ENCODE data around the gene CNTFR.

Gene CNTFR

GRCh38 chr9:34522091-34522887 is 67.2 kb downstream of the CNTFR start:
- DNase-seq (ENCODE audit: low read depth) = no peak

GRCh38 chr9:34521406-34522045 is 68.0 kb downstream of the CNTFR start:
- DNase-seq (ENCODE audit: low read depth) = no peak

- no peak for DNase-seq (ENCODE audit: low read depth)
These were observed 68.8 kb downstream of the CNTFR start for GRCh38 chr9:34520505-34521385.

DNA sequence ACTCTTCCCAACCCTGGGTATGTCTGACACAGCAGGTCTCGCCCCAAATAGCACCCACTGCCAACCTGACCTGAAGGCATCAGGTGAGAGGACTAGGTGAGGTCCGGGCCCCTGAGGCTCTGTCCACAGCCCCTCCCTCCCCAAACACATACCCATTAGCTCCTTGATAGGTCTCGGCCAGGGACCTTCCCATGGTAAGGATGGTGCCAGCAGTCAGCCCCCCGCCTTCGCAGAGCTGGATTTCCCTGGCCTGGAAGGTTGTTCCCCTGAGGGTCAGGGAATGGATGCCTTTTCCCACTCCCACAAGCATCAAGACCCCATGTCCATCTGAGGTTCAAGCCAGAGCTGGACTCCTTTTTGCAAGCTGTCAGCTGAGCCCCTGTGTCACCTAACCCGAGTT is 69.4 kb downstream of the CNTFR start:
- DNase-seq (ENCODE audit: low read depth) = no peak

DNA sequence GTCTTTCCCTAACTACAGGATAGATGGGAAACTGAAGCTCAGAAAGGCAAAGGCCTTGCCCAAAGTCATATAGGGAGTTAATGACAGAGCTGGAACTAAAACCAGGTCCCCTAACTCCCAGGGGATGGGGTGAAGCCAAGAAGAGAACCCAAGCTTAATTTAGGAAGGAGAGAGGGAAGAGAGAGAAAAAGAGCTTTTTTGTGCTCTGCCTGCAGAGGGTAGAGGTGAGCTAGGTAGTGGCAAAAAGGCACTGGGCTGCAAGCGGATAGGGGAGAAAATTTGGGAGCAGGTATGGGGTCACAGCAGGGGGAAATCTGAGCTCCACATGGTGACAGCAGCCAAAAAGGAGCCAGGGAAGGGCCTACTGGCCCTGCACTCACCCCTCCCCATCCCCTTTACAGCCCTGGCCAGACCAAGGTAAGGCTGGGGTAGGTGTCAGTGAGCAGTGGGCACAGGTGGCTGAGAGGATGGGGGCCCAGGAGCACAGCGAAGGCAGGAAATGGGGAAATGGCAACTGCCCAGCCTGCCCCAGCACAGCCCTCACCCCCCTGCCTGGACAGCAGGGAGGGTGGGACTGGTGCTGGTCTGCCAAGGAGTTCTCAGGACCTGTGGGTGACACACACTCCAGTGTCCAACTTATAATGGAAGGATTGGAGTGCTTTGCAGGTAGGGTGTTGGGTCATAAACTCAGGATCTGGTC is 70.1 kb downstream of the CNTFR start:
- DNase-seq (ENCODE audit: low read depth) = no peak

- no peak for DNase-seq (ENCODE audit: low read depth)
These were observed 70.6 kb downstream of the CNTFR start for GRCh38 chr9:34518896-34519295.

GRCh38 chr9:34518110-34518616 is 71.4 kb downstream of the CNTFR start:
- no peak for DNase-seq (ENCODE audit: low read depth)

DNA sequence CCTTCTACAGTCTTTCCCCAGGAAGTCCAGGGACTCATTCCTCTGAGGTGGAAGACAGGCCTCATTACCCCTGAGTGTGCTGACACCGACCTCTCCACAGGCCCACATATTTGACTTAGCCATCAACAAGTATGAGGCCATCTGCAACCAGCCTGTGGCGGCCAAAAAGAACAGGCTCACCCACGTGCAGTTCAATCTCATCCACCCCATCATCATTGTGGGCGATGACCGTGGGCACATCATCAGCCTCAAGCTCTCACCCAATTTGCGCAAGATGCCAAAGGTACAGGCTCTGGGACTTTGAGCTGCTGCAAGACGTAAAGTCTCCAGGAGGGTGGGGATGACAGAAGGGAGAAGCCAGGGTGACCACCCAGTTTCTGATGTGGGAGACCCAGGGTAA is 72.3 kb downstream of the CNTFR start:
- DNase-seq (ENCODE audit: low read depth) = no peak

GRCh38 chr9:34515959-34516358 is 73.6 kb downstream of the CNTFR start:
- DNase-seq (ENCODE audit: low read depth) = no peak

- no peak for DNase-seq (ENCODE audit: low read depth)
These were observed 74.7 kb downstream of the CNTFR start for GRCh38 chr9:34514816-34515215.

DNA sequence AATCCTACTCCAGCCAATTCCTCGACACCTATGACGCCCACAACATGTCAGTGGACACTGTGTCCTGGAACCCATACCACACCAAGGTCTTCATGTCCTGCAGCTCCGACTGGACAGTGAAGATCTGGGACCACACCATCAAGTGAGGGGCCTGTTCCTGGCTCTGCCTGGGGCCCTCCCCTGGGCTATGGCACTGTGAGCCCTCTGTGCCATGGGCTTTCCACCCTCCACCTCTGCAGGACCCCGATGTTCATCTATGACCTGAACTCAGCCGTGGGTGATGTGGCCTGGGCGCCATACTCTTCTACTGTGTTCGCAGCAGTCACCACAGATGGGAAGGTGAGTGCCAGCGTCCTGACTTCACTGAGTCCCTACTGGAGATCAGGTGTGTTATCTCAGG is 75.1 kb downstream of the CNTFR start:
- DNase-seq (ENCODE audit: low read depth) = no peak

DNA sequence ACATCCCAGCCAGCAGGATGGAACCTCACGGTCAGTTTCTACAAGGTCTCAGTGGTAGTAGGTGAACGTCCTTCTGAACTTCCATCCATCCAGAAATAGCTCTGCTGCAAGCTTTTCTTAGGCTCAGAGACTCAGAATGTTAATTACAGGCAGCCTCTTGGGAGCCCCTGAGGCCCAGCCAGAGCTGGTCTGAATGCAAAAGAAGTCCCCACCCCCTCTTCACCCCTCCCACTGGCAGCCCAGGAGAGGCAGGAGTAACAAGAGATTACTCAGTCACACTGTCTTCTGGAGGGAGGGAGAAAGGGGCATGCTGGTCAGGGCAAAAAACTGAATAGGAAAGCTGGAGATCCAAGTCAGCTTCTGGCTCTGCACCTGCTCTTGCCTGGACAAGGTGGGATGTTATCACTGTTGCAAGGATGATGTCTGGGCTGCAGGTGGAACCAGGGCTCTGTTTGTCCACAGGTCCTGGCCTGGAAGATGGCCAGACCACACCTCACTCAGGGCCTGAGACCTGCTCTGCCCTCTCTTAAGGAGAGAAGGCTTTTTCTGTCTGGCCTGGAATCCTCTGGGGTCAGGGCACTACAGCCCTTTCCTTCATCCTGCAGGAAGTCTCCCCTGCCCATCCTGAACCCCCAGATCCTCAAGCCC is 75.8 kb downstream of the CNTFR start:
- no peak for DNase-seq (ENCODE audit: low read depth)

- DNase-seq (ENCODE audit: low read depth) = no peak
These were observed 77.1 kb downstream of the CNTFR start for GRCh38 chr9:34512131-34513078.

GRCh38 chr9:34510497-34511468 is 78.7 kb downstream of the CNTFR start:
- no peak for DNase-seq (ENCODE audit: low read depth)

DNA sequence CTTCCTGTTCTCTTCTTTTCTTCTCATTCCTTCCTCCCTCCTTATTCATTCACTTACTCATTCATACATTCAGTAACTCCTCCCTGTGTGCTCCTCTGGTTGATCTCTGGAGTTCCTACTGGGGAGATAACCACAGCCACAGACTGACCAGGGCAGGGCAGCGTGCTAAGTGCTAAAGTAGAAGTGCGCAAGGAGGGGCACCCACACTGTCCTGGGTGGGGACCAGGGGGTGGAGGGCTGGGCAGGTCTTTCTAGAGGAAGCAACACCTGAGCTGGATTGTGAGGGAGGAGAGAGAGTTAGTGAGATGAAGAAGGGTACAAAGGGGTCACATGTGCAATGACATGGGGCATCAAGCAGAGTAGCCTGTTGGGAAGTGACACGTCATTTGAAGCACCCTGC is 80.6 kb downstream of the CNTFR start:
- DNase-seq (ENCODE audit: low read depth) = no peak

DNA sequence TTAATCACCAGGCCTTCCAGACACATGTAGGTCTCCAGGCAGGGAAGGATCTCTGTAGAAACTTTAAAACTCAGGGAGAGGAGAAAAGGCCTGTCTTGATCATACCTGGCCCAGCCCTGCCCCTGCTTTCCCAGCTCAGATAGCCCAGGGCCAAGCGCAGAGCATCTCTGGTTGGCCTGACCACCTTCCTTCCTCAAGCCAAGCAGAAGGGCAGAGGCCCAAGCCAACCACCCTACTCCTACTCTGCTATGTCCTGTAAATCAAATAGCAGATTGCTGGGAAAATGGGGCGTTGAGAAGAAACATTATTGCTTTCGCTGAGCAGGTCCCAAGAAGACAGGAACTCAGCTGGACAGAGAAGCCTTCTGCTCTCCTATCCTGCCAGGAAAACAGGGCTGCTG is 81.1 kb downstream of the CNTFR start:
- DNase-seq (ENCODE audit: low read depth) = no peak

GRCh38 chr9:34507966-34508365 is 81.6 kb downstream of the CNTFR start:
- DNase-seq (ENCODE audit: low read depth) = no peak

DNA sequence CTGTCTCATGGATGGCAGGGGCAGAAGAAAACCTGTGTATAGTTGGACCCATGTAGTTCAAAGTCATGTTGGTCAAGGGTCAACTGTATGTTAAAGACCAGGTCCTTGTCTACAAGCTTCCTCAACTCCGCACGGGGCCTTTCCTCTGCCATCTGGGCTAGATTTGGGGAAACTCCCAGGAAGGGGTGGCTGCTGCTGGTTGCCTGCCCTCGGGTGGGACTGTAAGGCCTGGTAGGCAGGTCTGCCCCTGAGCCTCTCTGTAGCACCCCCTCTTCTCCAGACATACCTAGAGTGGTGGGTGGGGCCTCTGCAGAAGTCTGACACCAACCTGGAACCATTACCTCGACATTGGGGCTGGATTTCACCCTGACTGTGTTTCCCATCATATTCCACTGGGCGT is 82.0 kb downstream of the CNTFR start:
- DNase-seq (ENCODE audit: low read depth) = no peak

DNA sequence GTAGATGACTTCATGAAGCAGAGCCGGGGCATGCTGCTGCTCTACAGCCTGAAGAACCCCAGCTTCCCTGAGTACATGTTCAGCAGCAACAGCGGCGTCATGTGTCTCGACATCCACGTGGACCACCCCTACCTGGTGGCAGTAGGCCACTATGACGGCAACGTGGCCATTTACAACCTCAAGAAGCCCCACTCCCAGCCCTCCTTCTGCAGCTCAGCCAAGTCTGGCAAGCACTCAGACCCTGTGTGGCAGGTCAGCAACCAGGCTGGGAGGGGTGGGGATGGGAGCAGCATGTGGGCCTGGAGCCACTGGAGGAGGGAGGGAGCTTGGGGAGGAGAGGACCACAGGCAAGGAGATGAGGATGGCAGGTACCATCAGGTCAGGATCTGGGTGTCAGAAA is 82.9 kb downstream of the CNTFR start:
- DNase-seq (ENCODE audit: low read depth) = no peak

Data from stimulated activated CD4-positive, alpha-beta T cell treated with anti-CD3 and anti-CD28 coated beads, Interleukin-2, amount 100 ng/mL, for 4 hours (primary cell).